Measurements from ENCODE around the gene BORCS5.

The BORCS5 gene

DNA sequence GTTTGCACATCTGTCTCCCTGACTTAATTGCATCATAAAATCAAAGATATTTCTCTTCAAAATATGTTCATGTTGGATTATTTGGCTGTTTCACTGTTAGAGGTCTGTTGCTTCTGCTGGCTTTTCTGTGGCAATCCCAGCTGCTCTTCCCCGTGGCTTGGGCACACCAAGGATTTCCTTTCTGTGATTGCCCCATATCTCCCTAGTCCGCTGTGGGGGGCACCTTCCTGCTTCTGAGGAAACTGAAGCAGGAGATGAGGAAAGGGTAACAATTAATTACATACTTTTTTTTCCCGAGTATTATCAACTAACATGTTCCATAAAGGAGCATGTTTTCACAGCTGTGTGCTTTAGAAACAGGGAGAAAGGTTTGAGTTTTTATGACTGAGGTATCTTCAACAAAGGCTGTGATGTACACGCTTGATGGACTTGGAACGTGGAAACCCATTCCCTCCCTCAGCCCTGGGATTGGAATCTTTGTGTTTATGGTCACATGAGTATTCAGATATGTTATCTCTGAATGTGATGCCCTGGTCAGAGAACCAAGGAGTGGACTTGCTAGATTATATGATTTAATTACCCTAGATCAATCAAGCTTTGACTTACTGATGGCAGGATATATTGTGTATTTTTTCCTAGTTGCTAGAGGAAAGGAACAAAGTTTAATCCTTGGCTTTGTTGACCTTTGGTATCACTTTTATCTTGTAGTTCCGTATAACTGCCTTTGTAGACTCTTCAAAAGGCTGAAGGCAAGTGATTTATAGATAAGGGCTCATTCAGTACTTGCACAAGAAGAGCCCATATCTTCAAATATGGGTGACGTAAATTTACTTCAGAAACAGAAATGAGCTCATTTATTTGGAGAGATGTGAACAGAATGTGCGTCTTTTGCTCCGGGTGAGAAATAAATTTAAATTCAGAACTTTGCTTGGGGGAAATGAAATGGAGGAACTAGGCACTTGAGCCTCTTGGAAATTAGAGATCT lies 46.7 kb downstream of the BORCS5 start:
- TF ChIP-seq, protein P1, sequence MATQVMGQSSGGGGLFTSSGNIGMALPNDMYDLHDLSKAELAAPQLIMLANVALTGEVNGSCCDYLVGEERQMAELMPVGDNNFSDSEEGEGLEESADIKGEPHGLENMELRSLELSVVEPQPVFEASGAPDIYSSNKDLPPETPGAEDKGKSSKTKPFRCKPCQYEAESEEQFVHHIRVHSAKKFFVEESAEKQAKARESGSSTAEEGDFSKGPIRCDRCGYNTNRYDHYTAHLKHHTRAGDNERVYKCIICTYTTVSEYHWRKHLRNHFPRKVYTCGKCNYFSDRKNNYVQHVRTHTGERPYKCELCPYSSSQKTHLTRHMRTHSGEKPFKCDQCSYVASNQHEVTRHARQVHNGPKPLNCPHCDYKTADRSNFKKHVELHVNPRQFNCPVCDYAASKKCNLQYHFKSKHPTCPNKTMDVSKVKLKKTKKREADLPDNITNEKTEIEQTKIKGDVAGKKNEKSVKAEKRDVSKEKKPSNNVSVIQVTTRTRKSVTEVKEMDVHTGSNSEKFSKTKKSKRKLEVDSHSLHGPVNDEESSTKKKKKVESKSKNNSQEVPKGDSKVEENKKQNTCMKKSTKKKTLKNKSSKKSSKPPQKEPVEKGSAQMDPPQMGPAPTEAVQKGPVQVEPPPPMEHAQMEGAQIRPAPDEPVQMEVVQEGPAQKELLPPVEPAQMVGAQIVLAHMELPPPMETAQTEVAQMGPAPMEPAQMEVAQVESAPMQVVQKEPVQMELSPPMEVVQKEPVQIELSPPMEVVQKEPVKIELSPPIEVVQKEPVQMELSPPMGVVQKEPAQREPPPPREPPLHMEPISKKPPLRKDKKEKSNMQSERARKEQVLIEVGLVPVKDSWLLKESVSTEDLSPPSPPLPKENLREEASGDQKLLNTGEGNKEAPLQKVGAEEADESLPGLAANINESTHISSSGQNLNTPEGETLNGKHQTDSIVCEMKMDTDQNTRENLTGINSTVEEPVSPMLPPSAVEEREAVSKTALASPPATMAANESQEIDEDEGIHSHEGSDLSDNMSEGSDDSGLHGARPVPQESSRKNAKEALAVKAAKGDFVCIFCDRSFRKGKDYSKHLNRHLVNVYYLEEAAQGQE (IDR thresholded peaks at IDR 0.05; ENCODE audit: insufficient read depth in 1 of 2, low read depth in 2 of 2, low read length in 2 of 2): no peak
- TF ChIP-seq FOXP2 (optimal IDR thresholded peaks at IDR 0.05; ENCODE audit: borderline replicate concordance, extremely low read depth, extremely low read length, insufficient read depth) (no peak), SIN3A (IDR thresholded peaks at IDR 0.05; ENCODE audit: borderline replicate concordance, insufficient read depth, low read length) (no peak), TAF1 (IDR thresholded peaks at IDR 0.05; ENCODE audit: borderline replicate concordance, insufficient read depth, low read length) (no peak), POLR2AphosphoS5 (IDR thresholded peaks at IDR 0.05; ENCODE audit: low read depth, low read length) (no peak)

DNA sequence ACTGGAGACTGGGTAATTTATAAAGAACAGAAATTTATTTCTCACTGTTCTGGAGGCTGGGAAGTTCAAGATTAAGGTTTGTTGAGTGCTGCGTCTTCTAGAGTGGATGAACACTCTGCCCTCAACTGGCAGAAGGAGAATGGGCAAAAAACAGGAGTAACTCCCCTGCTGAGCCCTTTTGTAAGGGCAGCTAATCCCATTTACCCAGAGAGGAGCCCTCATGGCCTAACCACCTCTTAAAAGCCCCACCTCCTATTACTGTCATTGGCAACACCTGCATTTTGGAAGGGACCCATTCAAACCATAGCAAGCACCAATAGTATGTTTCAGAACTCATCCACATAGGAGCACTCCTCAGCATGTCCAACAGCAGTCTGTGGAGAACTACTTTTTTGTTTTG lies 47.4 kb downstream of the BORCS5 start:
- no peak for TF ChIP-seq POLR2AphosphoS5 (IDR thresholded peaks at IDR 0.05; ENCODE audit: low read depth, low read length)
- no peak for TF ChIP-seq FOXP2 (optimal IDR thresholded peaks at IDR 0.05; ENCODE audit: borderline replicate concordance, extremely low read depth, extremely low read length, insufficient read depth)
- no peak for TF ChIP-seq TAF1 (IDR thresholded peaks at IDR 0.05; ENCODE audit: borderline replicate concordance, insufficient read depth, low read length)
- TF ChIP-seq SIN3A (IDR thresholded peaks at IDR 0.05; ENCODE audit: borderline replicate concordance, insufficient read depth, low read length): no peak
- TF ChIP-seq, protein P1 (IDR thresholded peaks at IDR 0.05; ENCODE audit: insufficient read depth in 1 of 2, low read depth in 2 of 2, low read length in 2 of 2): no peak

DNA sequence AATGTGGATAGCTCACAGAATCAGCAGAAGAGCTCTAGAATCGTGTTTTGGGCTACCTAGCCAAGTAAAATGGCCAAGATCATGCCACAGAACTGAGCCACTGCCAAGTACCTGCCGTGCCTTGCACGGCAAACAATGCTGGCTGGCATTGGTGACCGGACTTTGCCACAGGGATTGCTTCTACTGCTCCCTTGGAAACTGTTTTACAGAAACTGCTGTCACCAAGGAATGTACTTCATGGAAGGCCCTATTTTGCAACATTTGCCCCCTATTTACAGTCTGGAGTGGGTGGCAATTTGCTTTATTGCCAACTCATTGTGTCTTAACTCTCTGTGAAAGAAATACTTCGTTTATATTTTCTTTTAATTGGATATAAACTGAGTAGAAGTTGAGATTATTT lies 49.0 kb downstream of the BORCS5 start:
- TF ChIP-seq TAF1 (IDR thresholded peaks at IDR 0.05; ENCODE audit: borderline replicate concordance, insufficient read depth, low read length): no peak
- no peak for TF ChIP-seq POLR2AphosphoS5 (IDR thresholded peaks at IDR 0.05; ENCODE audit: low read depth, low read length)

DNA sequence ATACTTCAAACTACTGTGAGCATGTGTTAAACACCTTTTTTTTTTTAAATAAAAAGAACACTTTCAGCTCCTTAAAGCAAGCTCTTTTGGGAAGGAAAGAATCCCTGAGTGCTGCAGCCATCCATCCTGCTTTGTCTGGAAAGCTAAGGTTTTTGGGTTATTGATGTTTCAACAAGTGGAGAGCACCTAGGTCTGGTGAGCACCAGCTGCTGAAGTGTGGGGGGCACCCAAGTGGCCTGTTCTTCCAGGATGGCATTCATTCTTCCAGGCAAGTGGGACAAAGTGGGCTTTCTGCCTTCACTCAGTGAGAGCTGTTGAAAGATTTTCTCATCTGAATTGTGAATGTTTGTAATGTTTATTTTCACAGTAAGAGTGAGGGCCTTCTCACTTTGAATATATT lies 49.9 kb downstream of the BORCS5 start:
- no peak for TF ChIP-seq FOXP2 (optimal IDR thresholded peaks at IDR 0.05; ENCODE audit: borderline replicate concordance, extremely low read depth, extremely low read length, insufficient read depth)
- TF ChIP-seq TAF1 (IDR thresholded peaks at IDR 0.05; ENCODE audit: borderline replicate concordance, insufficient read depth, low read length): no peak
- no peak for TF ChIP-seq POLR2AphosphoS5 (IDR thresholded peaks at IDR 0.05; ENCODE audit: low read depth, low read length)
- TF ChIP-seq SIN3A (IDR thresholded peaks at IDR 0.05; ENCODE audit: borderline replicate concordance, insufficient read depth, low read length): no peak
- TF ChIP-seq, protein P1 (IDR thresholded peaks at IDR 0.05; ENCODE audit: insufficient read depth in 1 of 2, low read depth in 2 of 2, low read length in 2 of 2): no peak

DNA sequence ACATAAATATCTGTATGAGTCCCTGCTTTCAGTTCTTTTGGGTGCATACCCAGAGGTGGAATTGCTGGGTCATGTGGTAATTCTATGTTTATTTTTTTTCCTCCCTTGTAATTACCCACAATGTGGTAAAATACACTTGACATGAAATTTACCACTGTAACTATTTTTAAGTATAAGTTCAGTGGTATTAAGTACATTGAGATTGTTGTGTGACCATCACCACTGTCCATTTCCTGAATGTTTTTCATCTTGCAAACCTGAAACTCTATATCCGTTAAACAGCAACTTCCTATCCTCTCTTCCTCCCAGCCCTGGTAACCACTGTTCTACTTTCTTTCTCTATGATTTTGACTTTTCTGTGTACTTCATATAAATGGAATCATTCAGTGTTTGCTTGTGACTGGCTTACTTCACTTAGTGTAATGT lies 51.4 kb downstream of the BORCS5 start:
- TF ChIP-seq, protein P1 (IDR thresholded peaks at IDR 0.05; ENCODE audit: insufficient read depth in 1 of 2, low read depth in 2 of 2, low read length in 2 of 2): no peak
- TF ChIP-seq POLR2AphosphoS5 (IDR thresholded peaks at IDR 0.05; ENCODE audit: low read depth, low read length): no peak
- TF ChIP-seq SIN3A (IDR thresholded peaks at IDR 0.05; ENCODE audit: borderline replicate concordance, insufficient read depth, low read length): no peak
- no peak for TF ChIP-seq FOXP2 (optimal IDR thresholded peaks at IDR 0.05; ENCODE audit: borderline replicate concordance, extremely low read depth, extremely low read length, insufficient read depth)
- TF ChIP-seq TAF1 (IDR thresholded peaks at IDR 0.05; ENCODE audit: borderline replicate concordance, insufficient read depth, low read length): no peak

Data from PFSK-1 (cell line).